ENCODE data around the gene EHD4. TPM values are rescaled to one million over a fixed set of nuclear protein-coding genes. Genes with fewer than 3 reads are reported as not detected.
A peak's percentile ranks its signal among the peaks of the same experiment; 100 is the strongest.

The EHD4 gene
- total and polyA plus RNA-seq, 9 of the 15 experiments (the other 6 are each of a cell fraction or from before 2014, with no cell fraction given): 0.89 to 10.3 (median 6.4) TPM

GRCh38 chr15:41891226-41891625, 81.1 kb downstream of the EHD4 start:
- BruUV-seq (replicated peaks): no TSS peak
- DNase-seq (ENCODE audit: extremely low read depth in 1 of 4, low spot score in 3 of 4): no peak
- peaks cover 3% of the 10 kb centered on the region for H3K9me1 ChIP-seq (ENCODE audit: control insufficient read depth, insufficient read depth, low read length)
- intact Hi-C loops (cut with micrococcal nuclease): no loop called here
- no peak overlapping the region for H3K27ac ChIP-seq (ENCODE audit: extremely low read depth, low read depth, low read length)
- in situ Hi-C loops (cut with MboI): no loop called here
- peaks cover 9% of the 10 kb centered on the region; the same call in 1 of the 2 replicates for H4K20me1 ChIP-seq (replicated peaks; ENCODE audit: control insufficient read depth, insufficient read depth, low read length)
- TF ChIP-seq, protein P1, sequence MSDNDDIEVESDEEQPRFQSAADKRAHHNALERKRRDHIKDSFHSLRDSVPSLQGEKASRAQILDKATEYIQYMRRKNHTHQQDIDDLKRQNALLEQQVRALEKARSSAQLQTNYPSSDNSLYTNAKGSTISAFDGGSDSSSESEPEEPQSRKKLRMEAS (CRISPR knock-in tag; IDR thresholded peaks at IDR 0.05): no peak
- peak; percentile 46 for TF ChIP-seq REST (IDR thresholded peaks at IDR 0.05; ENCODE audit: borderline replicate concordance)
- TF ChIP-seq REST (CRISPR knock-in tag; IDR thresholded peaks at IDR 0.05; ENCODE audit: low read depth): no peak
- FAIRE-seq: no peak
- peaks cover 19 to 65% of the 10 kb centered on the region in 2 experiments; a peak in 3 of 5 replicates for H3K27me3 ChIP-seq (ENCODE audit: control insufficient read depth in 2 of 2, insufficient read depth in 2 of 2, low read length in 2 of 2)
- ChIA-PET CTCF (ENCODE audit: low intra/inter-chr PET ratio) (no interaction called here), POLR2A (interaction anchor here (0.6 kb wide), 1 partner anchor 10 kb away, joined by 3 read pairs; no protein-coding TSS in a partner anchor)
- no peak overlapping the region for H3K4me2 ChIP-seq (ENCODE audit: insufficient read depth, low read length)
- no peak overlapping the region for H2AFZ ChIP-seq (ENCODE audit: low read depth, low read length)
- ATAC-seq: no peak
- no peaks in the 10 kb centered on the region for H3K9me3 ChIP-seq (replicated peaks; ENCODE audit: control insufficient read depth, insufficient read depth, low read depth, low read length)
- 2% methylated on average over 6 of the region's 6 CpGs for WGBS (ENCODE audit: insufficient coverage, low coverage, missing lambda C conversion rate)
- H3K79me2 ChIP-seq (ENCODE audit: control insufficient read depth, insufficient read depth, low read length): no peaks in the 10 kb centered on the region
- H3K9ac ChIP-seq (ENCODE audit: insufficient read depth in 1 of 2, low read depth in 2 of 2, low read length in 2 of 2): no peak overlapping the region
- H3K4me3 ChIP-seq: no peak overlapping the region
- H3K36me3 ChIP-seq (ENCODE audit: control insufficient read depth, insufficient read depth, low read length): no peaks in the 10 kb centered on the region
- H3K4me1 ChIP-seq (replicated peaks in 1 of 2; ENCODE audit: control insufficient read depth in 2 of 2, insufficient read depth in 2 of 2, low read length in 2 of 2): peaks cover 0 to 28% of the 10 kb centered on the region in 2 experiments; a peak in 3 of 5 replicates

All from K562 (cell line).